Skin of body (tissue), 2 donors: ENCODE measurements around the gene SH2D4B. TPM values are rescaled to one million over a fixed set of nuclear protein-coding genes. Genes with fewer than 3 reads are reported as not detected.

Source experiments
- DNase-seq: peaks from one replicate; lab custom pipeline; 2025; lab: John Stamatoyannopoulos, UW
- total RNA-seq: library from RNA; depleted of rRNA; stranded (reverse); fragments of >200 nt; gene quantifications from one replicate; pipeline ENCODE4 v1.2.3, GENCODE V29; 2014

SH2D4B gene
- total RNA-seq, 1 donor from 2014 or later = 0.20 TPM

- DNase-seq = no peak
Measured at GRCh38 chr10:80632742-80633141, 95.0 kb downstream of the SH2D4B start.

GRCh38 chr10:80633383-80633860 is 95.7 kb downstream of the SH2D4B start:
- DNase-seq = no peak

- DNase-seq = no peak
Measured at GRCh38 chr10:80633910-80634309, 96.2 kb downstream of the SH2D4B start.

- no peak for DNase-seq
Measured at GRCh38 chr10:80642661-80643060, 105.0 kb downstream of the SH2D4B start.

- DNase-seq = peak; percentile 12
Measured at GRCh38 chr10:80646366-80646765, 108.7 kb downstream of the SH2D4B start.

GRCh38 chr10:80647173-80647833 is 109.6 kb downstream of the SH2D4B start:
- DNase-seq = no peak

GRCh38 chr10:80648106-80648505 is 110.4 kb downstream of the SH2D4B start:
- no peak for DNase-seq

- DNase-seq = no peak
Measured at GRCh38 chr10:80649183-80649582, 111.5 kb downstream of the SH2D4B start.

GRCh38 chr10:80655898-80656297 is 118.2 kb downstream of the SH2D4B start:
- DNase-seq = no peak

- DNase-seq = no peak
Measured at GRCh38 chr10:80658068-80658467, 120.4 kb downstream of the SH2D4B start.

GRCh38 chr10:80659289-80659688 is 121.6 kb downstream of the SH2D4B start:
- DNase-seq = no peak

- no peak for DNase-seq
Measured at GRCh38 chr10:80660266-80660665, 122.6 kb downstream of the SH2D4B start.

GRCh38 chr10:80660736-80661135 is 123.0 kb downstream of the SH2D4B start:
- DNase-seq = no peak

GRCh38 chr10:80661526-80661925 is 123.8 kb downstream of the SH2D4B start:
- DNase-seq = no peak

GRCh38 chr10:80662429-80663261 is 124.9 kb downstream of the SH2D4B start:
- DNase-seq = peak; percentile 77

GRCh38 chr10:80664071-80664680 is 126.5 kb downstream of the SH2D4B start:
- peak; percentile 22 for DNase-seq

GRCh38 chr10:80669485-80669884 is 131.8 kb downstream of the SH2D4B start:
- DNase-seq = no peak

- no peak for DNase-seq
Measured at GRCh38 chr10:80670774-80671173, 133.1 kb downstream of the SH2D4B start.

- DNase-seq = no peak
Measured at GRCh38 chr10:80671847-80672246, 134.1 kb downstream of the SH2D4B start.

- DNase-seq = no peak
Measured at GRCh38 chr10:80672613-80673012, 134.9 kb downstream of the SH2D4B start.

- DNase-seq = no peak
Measured at GRCh38 chr10:80674809-80675208, 137.1 kb downstream of the SH2D4B start.

- no peak for DNase-seq
Measured at GRCh38 chr10:80681142-80681541, 143.4 kb downstream of the SH2D4B start.
